ENCODE results near the gene C1orf210. TPM values are rescaled to one million over a fixed set of nuclear protein-coding genes. Genes with fewer than 3 reads are reported as not detected.

C1orf210 gene
- total and polyA plus RNA-seq, 2 of the 13 experiments (the other 11 are each of a cell fraction or from before 2014, with no cell fraction given) = 0.49 to 5.1 TPM

- H3K36me3 ChIP-seq (replicated peaks in 1 of 2; ENCODE audit: control insufficient read depth in 1 of 2, insufficient read depth in 2 of 2, low read length in 2 of 2) = no peaks in the 10 kb centered on the region
- intact Hi-C loops (cut with micrococcal nuclease; ENCODE audit: unreplicated experiment) = no loop called here
- BruUV-seq (replicated peaks) = no TSS peak
- H3K4me3 ChIP-seq (replicated peaks in 1 of 3; ENCODE audit: insufficient read depth in 1 of 3, low read depth in 2 of 3, low read length in 3 of 3) = no peak overlapping the region
- no peak for TF ChIP-seq NCOA1 (CRISPR knock-in tag; IDR thresholded peaks at IDR 0.05)
- TF ChIP-seq GZF1 (CRISPR knock-in tag; IDR thresholded peaks at IDR 0.05) = no peak
- TF ChIP-seq ZNF430 (CRISPR knock-in tag; IDR thresholded peaks at IDR 0.05) = no peak
- TF ChIP-seq DMAP1 (CRISPR knock-in tag; IDR thresholded peaks at IDR 0.05) = no peak
- no peak for TF ChIP-seq ZNF460 (CRISPR knock-in tag; IDR thresholded peaks at IDR 0.05; ENCODE audit: borderline replicate concordance)
- no peak for TF ChIP-seq SUZ12 (IDR thresholded peaks at IDR 0.05; ENCODE audit: low read depth, low read length)
- TF ChIP-seq ZNF7 (CRISPR knock-in tag; IDR thresholded peaks at IDR 0.05) = no peak
- no peak for TF ChIP-seq MAFG (CRISPR knock-in tag; IDR thresholded peaks at IDR 0.05)
- TF ChIP-seq ELK4 (CRISPR knock-in tag; IDR thresholded peaks at IDR 0.05; ENCODE audit: borderline replicate concordance) = no peak
- TF ChIP-seq ZNF598 (CRISPR knock-in tag; IDR thresholded peaks at IDR 0.05; ENCODE audit: borderline replicate concordance) = no peak
- TF ChIP-seq KDM3A (CRISPR knock-in tag; IDR thresholded peaks at IDR 0.05; ENCODE audit: low read depth) = no peak
- TF ChIP-seq POGZ (CRISPR knock-in tag; IDR thresholded peaks at IDR 0.05) = no peak
- TF ChIP-seq MAZ (IDR thresholded peaks at IDR 0.05; ENCODE audit: borderline replicate concordance, low read depth, low read length) = no peak
- TF ChIP-seq MAZ (CRISPR knock-in tag; IDR thresholded peaks at IDR 0.05; ENCODE audit: low read depth) = no peak
- TF ChIP-seq, protein P1, sequence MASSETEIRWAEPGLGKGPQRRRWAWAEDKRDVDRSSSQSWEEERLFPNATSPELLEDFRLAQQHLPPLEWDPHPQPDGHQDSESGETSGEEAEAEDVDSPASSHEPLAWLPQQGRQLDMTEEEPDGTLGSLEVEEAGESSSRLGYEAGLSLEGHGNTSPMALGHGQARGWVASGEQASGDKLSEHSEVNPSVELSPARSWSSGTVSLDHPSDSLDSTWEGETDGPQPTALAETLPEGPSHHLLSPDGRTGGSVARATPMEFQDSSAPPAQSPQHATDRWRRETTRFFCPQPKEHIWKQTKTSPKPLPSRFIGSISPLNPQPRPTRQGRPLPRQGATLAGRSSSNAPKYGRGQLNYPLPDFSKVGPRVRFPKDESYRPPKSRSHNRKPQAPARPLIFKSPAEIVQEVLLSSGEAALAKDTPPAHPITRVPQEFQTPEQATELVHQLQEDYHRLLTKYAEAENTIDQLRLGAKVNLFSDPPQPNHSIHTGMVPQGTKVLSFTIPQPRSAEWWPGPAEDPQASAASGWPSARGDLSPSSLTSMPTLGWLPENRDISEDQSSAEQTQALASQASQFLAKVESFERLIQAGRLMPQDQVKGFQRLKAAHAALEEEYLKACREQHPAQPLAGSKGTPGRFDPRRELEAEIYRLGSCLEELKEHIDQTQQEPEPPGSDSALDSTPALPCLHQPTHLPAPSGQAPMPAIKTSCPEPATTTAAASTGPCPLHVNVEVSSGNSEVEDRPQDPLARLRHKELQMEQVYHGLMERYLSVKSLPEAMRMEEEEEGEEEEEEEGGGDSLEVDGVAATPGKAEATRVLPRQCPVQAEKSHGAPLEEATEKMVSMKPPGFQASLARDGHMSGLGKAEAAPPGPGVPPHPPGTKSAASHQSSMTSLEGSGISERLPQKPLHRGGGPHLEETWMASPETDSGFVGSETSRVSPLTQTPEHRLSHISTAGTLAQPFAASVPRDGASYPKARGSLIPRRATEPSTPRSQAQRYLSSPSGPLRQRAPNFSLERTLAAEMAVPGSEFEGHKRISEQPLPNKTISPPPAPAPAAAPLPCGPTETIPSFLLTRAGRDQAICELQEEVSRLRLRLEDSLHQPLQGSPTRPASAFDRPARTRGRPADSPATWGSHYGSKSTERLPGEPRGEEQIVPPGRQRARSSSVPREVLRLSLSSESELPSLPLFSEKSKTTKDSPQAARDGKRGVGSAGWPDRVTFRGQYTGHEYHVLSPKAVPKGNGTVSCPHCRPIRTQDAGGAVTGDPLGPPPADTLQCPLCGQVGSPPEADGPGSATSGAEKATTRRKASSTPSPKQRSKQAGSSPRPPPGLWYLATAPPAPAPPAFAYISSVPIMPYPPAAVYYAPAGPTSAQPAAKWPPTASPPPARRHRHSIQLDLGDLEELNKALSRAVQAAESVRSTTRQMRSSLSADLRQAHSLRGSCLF (CRISPR knock-in tag; IDR thresholded peaks at IDR 0.05; ENCODE audit: borderline replicate concordance) = no peak
- peaks cover 8% of the 10 kb centered on the region; the same call in 1 of the 2 replicates for H3K4me1 ChIP-seq (ENCODE audit: insufficient read depth, low read length)
- H3K79me2 ChIP-seq (ENCODE audit: insufficient read depth, low read length) = no peaks in the 10 kb centered on the region
- ChIA-PET POLR2A (no interaction called here), CTCF (ENCODE audit: low intra/inter-chr PET ratio, low total read pairs) (no interaction called here)
- H3K27ac ChIP-seq (ENCODE audit: extremely low read length, insufficient read depth, low read length) = no peak overlapping the region
- no peak overlapping the region for H2AFZ ChIP-seq (ENCODE audit: low read length)
- no peak overlapping the region for H3K9ac ChIP-seq (ENCODE audit: insufficient read depth, low read depth, low read length)
- ATAC-seq (no peak), FAIRE-seq (no peak), DNase-seq (ENCODE audit: low spot score) (no peak)
- H4K20me1 ChIP-seq (ENCODE audit: insufficient read depth, low read length) = no peaks in the 10 kb centered on the region
- 0 out of 2 replicates have a peak, but pooled peaks cover 12% of the 10 kb centered on the region for H3K9me3 ChIP-seq (ENCODE audit: low read length)
- in situ Hi-C loops (cut with HindIII; ENCODE audit: extremely low pct_ligation_motif_present, low pct_unique_long_range_greater_than_20kb) = no loop called here
- H3K27me3 ChIP-seq (ENCODE audit: control insufficient read depth in 1 of 2, insufficient read depth in 2 of 2, low read length in 2 of 2) = peaks cover 3 to 15% of the 10 kb centered on the region in 2 experiments; a peak in 4 of 5 replicates
- WGBS (ENCODE audit: low lambda C conversion rate) = 36% methylated on average over 6 of the region's 8 CpGs
- no peak overlapping the region for H3K4me2 ChIP-seq (ENCODE audit: low read depth, low read length)
These were observed 31.5 kb downstream of the C1orf210 start for GRCh38 chr1:43253876-43254275.
